T-helper 17 cell (primary cell): ENCODE measurements around the gene CSRP1. TPM values are rescaled to one million over a fixed set of nuclear protein-coding genes. Genes with fewer than 3 reads are reported as not detected.

Experiments
- ATAC-seq: fragments of 150-1000 bp; cut with Tn5 transposase; 2 replicates; pipeline ENCODE4 v1.10.0; 2021; ENCODE audit warnings: mild to moderate bottlenecking, moderate library complexity
- DNase-seq, 3 donors: peaks; one replicate each; pipeline versions ENCODE4 v3.0.0 to v3.0.0-alpha.2; 2020 to 2021
- H3K9me3 ChIP-seq: one replicate; pipeline ENCODE4 v1.7.0; 2013; ENCODE audit warnings: low read length, mild to moderate bottlenecking; ENCODE audit not compliant: control insufficient read depth, poor library complexity, severe bottlenecking
- H3K27ac Mint-ChIP-seq: one replicate; pipeline ENCODE4 v1.8.0; 2022; ENCODE audit warnings: mild to moderate bottlenecking, moderate library complexity, mixed read lengths
- H3K27me3 Mint-ChIP-seq: one replicate; pipeline ENCODE4 v1.8.0; 2022; ENCODE audit warnings: mixed read lengths
- H3K36me3 Mint-ChIP-seq: one replicate; pipeline ENCODE4 v1.8.0; 2022; ENCODE audit warnings: low read depth, mixed read lengths
- H3K4me1 Mint-ChIP-seq: one replicate; pipeline ENCODE4 v1.8.0; 2022; ENCODE audit warnings: mild to moderate bottlenecking, mixed read lengths
- H3K4me3 Mint-ChIP-seq: one replicate; pipeline ENCODE4 v1.8.0; 2022; ENCODE audit warnings: mild to moderate bottlenecking, moderate library complexity, mixed read lengths
- total RNA-seq, 4 donors: library from RNA in 2 of 4; stranded (reverse) in 2 of 4; gene quantifications; one replicate each; pipeline ENCODE4 v1.2.3 and lab custom pipeline; 2022 to 2026

CSRP1 gene
- total RNA-seq, 2 donors from 2014 or later = 37.2 to 51.7 TPM

- no peaks in the 10 kb centered on the region for H3K9me3 ChIP-seq
- Mint-ChIP-seq H3K27ac (peak overlapping the region; percentile 80), H3K4me1 (peaks cover 34% of the 10 kb centered on the region), H3K4me3 (no peak overlapping the region), H3K36me3 (no peaks in the 10 kb centered on the region), H3K27me3 (no peaks in the 10 kb centered on the region)
- DNase-seq = no peak
- ATAC-seq = no peak
These were observed 2.7 kb downstream of the CSRP1 start for GRCh38 chr1:201504179-201504631.

GRCh38 chr1:201503397-201504176 lies 3.3 kb downstream of the CSRP1 start:
- H3K27ac Mint-ChIP-seq = no peak overlapping the region

GRCh38 chr1:201502511-201502857 lies 4.4 kb downstream of the CSRP1 start:
- no peaks in the 10 kb centered on the region for H3K9me3 ChIP-seq
- DNase-seq (no peak), ATAC-seq (no peak)
- Mint-ChIP-seq H3K4me1 (peaks cover 33% of the 10 kb centered on the region), H3K36me3 (no peaks in the 10 kb centered on the region), H3K4me3 (peak overlapping the region; percentile 19), H3K27ac (no peak overlapping the region), H3K27me3 (no peaks in the 10 kb centered on the region)

More at GRCh38 chr1:201503397-201504176, 3.3 kb downstream of the CSRP1 start:
- H3K36me3 Mint-ChIP-seq = no peaks in the 10 kb centered on the region
- peaks cover 32% of the 10 kb centered on the region for H3K4me1 Mint-ChIP-seq
- ATAC-seq = no peak
- H3K9me3 ChIP-seq = no peaks in the 10 kb centered on the region
- no peaks in the 10 kb centered on the region for H3K27me3 Mint-ChIP-seq
- no peak for DNase-seq
- no peak overlapping the region for H3K4me3 Mint-ChIP-seq

GRCh38 chr1:201501812-201502510 lies 5.0 kb downstream of the CSRP1 start:
- Mint-ChIP-seq H3K4me3 (no peak overlapping the region), H3K27me3 (no peaks in the 10 kb centered on the region), H3K4me1 (peaks cover 33% of the 10 kb centered on the region), H3K27ac (no peak overlapping the region), H3K36me3 (no peaks in the 10 kb centered on the region)
- no peaks in the 10 kb centered on the region for H3K9me3 ChIP-seq
- DNase-seq = no peak
- no peak for ATAC-seq

- Mint-ChIP-seq H3K4me3 (no peak overlapping the region), H3K27ac (no peak overlapping the region), H3K27me3 (no peaks in the 10 kb centered on the region), H3K36me3 (no peaks in the 10 kb centered on the region), H3K4me1 (peaks cover 30% of the 10 kb centered on the region)
- ATAC-seq (no peak), DNase-seq (no peak)
- H3K9me3 ChIP-seq = no peaks in the 10 kb centered on the region
These were observed 5.8 kb downstream of the CSRP1 start for GRCh38 chr1:201501144-201501543.

- no peaks in the 10 kb centered on the region for H3K27me3 Mint-ChIP-seq
- H3K36me3 Mint-ChIP-seq = no peaks in the 10 kb centered on the region
- no peak for DNase-seq
- no peak overlapping the region for H3K27ac Mint-ChIP-seq
- no peak overlapping the region for H3K4me3 Mint-ChIP-seq
- H3K4me1 Mint-ChIP-seq = peaks cover 26% of the 10 kb centered on the region
- no peak for ATAC-seq
- H3K9me3 ChIP-seq = no peaks in the 10 kb centered on the region
These were observed 6.2 kb downstream of the CSRP1 start for GRCh38 chr1:201500670-201501120.

- Mint-ChIP-seq H3K27me3 (no peaks in the 10 kb centered on the region), H3K36me3 (no peaks in the 10 kb centered on the region), H3K27ac (no peak overlapping the region), H3K4me1 (peaks cover 19% of the 10 kb centered on the region), H3K4me3 (no peak overlapping the region)
- no peaks in the 10 kb centered on the region for H3K9me3 ChIP-seq
- no peak for ATAC-seq
- no peak for DNase-seq
These were observed 6.9 kb downstream of the CSRP1 start for GRCh38 chr1:201499795-201500669.

GRCh38 chr1:201499191-201499590 lies 7.7 kb downstream of the CSRP1 start:
- Mint-ChIP-seq H3K27ac (no peak overlapping the region), H3K36me3 (no peaks in the 10 kb centered on the region)

GRCh38 chr1:201498621-201499020 lies 8.3 kb downstream of the CSRP1 start:
- Mint-ChIP-seq H3K4me3 (no peak overlapping the region), H3K4me1 (peaks cover 18% of the 10 kb centered on the region), H3K27ac (peak overlapping the region; percentile 45), H3K27me3 (no peaks in the 10 kb centered on the region), H3K36me3 (peaks cover 2% of the 10 kb centered on the region)
- ATAC-seq (no peak), DNase-seq (no peak)
- no peaks in the 10 kb centered on the region for H3K9me3 ChIP-seq

More at GRCh38 chr1:201499191-201499590, 7.7 kb downstream of the CSRP1 start:
- H3K4me3 Mint-ChIP-seq = no peak overlapping the region
- H3K9me3 ChIP-seq = no peaks in the 10 kb centered on the region
- ATAC-seq = no peak
- peaks cover 21% of the 10 kb centered on the region for H3K4me1 Mint-ChIP-seq
- no peak for DNase-seq
- no peaks in the 10 kb centered on the region for H3K27me3 Mint-ChIP-seq

- H3K4me1 Mint-ChIP-seq = peaks cover 16% of the 10 kb centered on the region
- H3K36me3 Mint-ChIP-seq = peaks cover 2% of the 10 kb centered on the region
- H3K9me3 ChIP-seq = no peaks in the 10 kb centered on the region
- DNase-seq (no peak), ATAC-seq (no peak)
- H3K4me3 Mint-ChIP-seq = no peak overlapping the region
- no peaks in the 10 kb centered on the region for H3K27me3 Mint-ChIP-seq
- peak overlapping the region; percentile 45 for H3K27ac Mint-ChIP-seq
These were observed 8.9 kb downstream of the CSRP1 start for GRCh38 chr1:201497935-201498509.

- Mint-ChIP-seq H3K27me3 (no peaks in the 10 kb centered on the region), H3K4me1 (peaks cover 17% of the 10 kb centered on the region), H3K4me3 (no peak overlapping the region), H3K27ac (no peak overlapping the region), H3K36me3 (peaks cover 6% of the 10 kb centered on the region)
- DNase-seq (no peak), ATAC-seq (no peak)
- H3K9me3 ChIP-seq = no peaks in the 10 kb centered on the region
These were observed 10.6 kb downstream of the CSRP1 start for GRCh38 chr1:201496296-201496690.

- Mint-ChIP-seq H3K4me3 (no peak overlapping the region), H3K4me1 (peaks cover 17% of the 10 kb centered on the region), H3K27me3 (no peaks in the 10 kb centered on the region), H3K36me3 (peaks cover 6% of the 10 kb centered on the region), H3K27ac (no peak overlapping the region)
- ATAC-seq (no peak), DNase-seq (no peak)
- no peaks in the 10 kb centered on the region for H3K9me3 ChIP-seq
These were observed 11.2 kb downstream of the CSRP1 start for GRCh38 chr1:201495551-201496295.
